ENCODE results near the gene TAF9. TPM values are rescaled to one million over a fixed set of nuclear protein-coding genes. Genes with fewer than 3 reads are reported as not detected.

Gene TAF9
- total and polyA plus RNA-seq, 2 of the 13 experiments (the other 11 are each of a cell fraction or from before 2014, with no cell fraction given) = 113 to 218 TPM

- TF ChIP-seq ZNF513 (CRISPR knock-in tag; conservative IDR thresholded peaks at IDR 0.05) (no peak), THAP9 (CRISPR knock-in tag; IDR thresholded peaks at IDR 0.05; ENCODE audit: borderline replicate concordance) (no peak), ATF2 (CRISPR knock-in tag; IDR thresholded peaks at IDR 0.05) (no peak), ISX (CRISPR knock-in tag; conservative IDR thresholded peaks at IDR 0.05) (no peak), GTF3A (CRISPR knock-in tag; conservative IDR thresholded peaks at IDR 0.05) (no peak), THAP7 (CRISPR knock-in tag; IDR thresholded peaks at IDR 0.05) (no peak), ZMAT5 (CRISPR knock-in tag; IDR thresholded peaks at IDR 0.05; ENCODE audit: borderline replicate concordance, low read depth) (no peak), ZBTB34 (CRISPR knock-in tag; IDR thresholded peaks at IDR 0.05) (no peak), SIX4 (CRISPR knock-in tag; IDR thresholded peaks at IDR 0.05) (no peak)
Measured at GRCh38 chr5:69360442-69360841, 8.9 kb downstream of the TAF9 start (continued).
